ENCODE data around the gene DTWD2.

DNA sequence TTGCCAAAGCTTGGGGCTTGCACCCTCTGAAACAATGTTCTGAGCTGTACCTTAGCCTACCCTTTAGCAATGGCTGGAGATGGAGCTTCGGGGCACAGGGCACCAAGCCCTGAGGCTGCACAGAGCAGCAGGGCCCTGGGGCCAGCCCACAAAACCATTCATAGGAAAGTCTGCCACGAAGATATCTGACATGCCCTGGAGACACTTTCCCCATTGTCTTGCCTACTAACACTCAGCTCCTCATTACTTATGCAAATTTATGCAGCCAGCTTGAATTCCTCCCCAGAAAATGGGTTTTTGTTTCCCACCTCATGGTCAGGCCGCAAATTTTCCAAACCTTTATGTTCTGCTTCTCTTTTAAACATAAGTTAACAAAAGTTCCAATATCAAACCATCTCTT, 105.7 kb downstream of the DTWD2 start:
- TF ChIP-seq, protein P1, sequence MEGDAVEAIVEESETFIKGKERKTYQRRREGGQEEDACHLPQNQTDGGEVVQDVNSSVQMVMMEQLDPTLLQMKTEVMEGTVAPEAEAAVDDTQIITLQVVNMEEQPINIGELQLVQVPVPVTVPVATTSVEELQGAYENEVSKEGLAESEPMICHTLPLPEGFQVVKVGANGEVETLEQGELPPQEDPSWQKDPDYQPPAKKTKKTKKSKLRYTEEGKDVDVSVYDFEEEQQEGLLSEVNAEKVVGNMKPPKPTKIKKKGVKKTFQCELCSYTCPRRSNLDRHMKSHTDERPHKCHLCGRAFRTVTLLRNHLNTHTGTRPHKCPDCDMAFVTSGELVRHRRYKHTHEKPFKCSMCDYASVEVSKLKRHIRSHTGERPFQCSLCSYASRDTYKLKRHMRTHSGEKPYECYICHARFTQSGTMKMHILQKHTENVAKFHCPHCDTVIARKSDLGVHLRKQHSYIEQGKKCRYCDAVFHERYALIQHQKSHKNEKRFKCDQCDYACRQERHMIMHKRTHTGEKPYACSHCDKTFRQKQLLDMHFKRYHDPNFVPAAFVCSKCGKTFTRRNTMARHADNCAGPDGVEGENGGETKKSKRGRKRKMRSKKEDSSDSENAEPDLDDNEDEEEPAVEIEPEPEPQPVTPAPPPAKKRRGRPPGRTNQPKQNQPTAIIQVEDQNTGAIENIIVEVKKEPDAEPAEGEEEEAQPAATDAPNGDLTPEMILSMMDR (IDR thresholded peaks at IDR 0.05): no peak
- TF ChIP-seq EP300 (IDR thresholded peaks at IDR 0.05) (no peak), POLR2A (IDR thresholded peaks at IDR 0.05) (no peak)
